Frontal cortex (tissue), 4 donors: ENCODE results near the gene EIF6. TPM values are rescaled to one million over a fixed set of nuclear protein-coding genes. Genes with fewer than 3 reads are reported as not detected.

ENCODE experiments used
- DNase-seq, 2 donors: peaks; one replicate each; pipeline ENCODE4 v3.0.0; 2012; ENCODE audit warnings: low spot score in 2 of 2
- FAIRE-seq: peaks from 2 replicates; lab custom pipeline; 2012; peaks lifted over from hg19 to GRCh38; lab: Jason Lieb, UNC
- total RNA-seq: library from RNA; depleted of rRNA; stranded (reverse); fragments of >200 nt; gene quantifications from one replicate; pipeline ENCODE4 v1.2.3, GENCODE V29; 2014
- donor health status: control.
- donor health status: control.
- donor health status: control.

The EIF6 gene
- total RNA-seq, 1 donor from 2014 or later = 71.7 TPM

- FAIRE-seq (no peak), DNase-seq (no peak)
Observed at GRCh38 chr20:35296101-35296554, 11.6 kb upstream of the EIF6 start.

GRCh38 chr20:35295674-35296073 is 11.1 kb upstream of the EIF6 start:
- DNase-seq = no peak
- no peak for FAIRE-seq

GRCh38 chr20:35295058-35295457 is 10.5 kb upstream of the EIF6 start:
- DNase-seq (no peak), FAIRE-seq (no peak)

GRCh38 chr20:35294293-35294685 is 9.7 kb upstream of the EIF6 start:
- FAIRE-seq = no peak

GRCh38 chr20:35293303-35294292 is 9.0 kb upstream of the EIF6 start:
- FAIRE-seq = no peak
- DNase-seq = no peak

More at GRCh38 chr20:35294293-35294685, 9.7 kb upstream of the EIF6 start:
- DNase-seq = no peak

- no peak for FAIRE-seq
- DNase-seq = no peak
Observed at GRCh38 chr20:35292504-35293285, 8.1 kb upstream of the EIF6 start.

- DNase-seq (no peak), FAIRE-seq (no peak)
Observed at GRCh38 chr20:35291654-35292503, 7.3 kb upstream of the EIF6 start, which contains the start of gene FAM83C. Gene FAM83C (minus strand): TSS chr20:35292425. CDS start chr20:35292304, 121 bp downstream.

GRCh38 chr20:35290887-35291417 is 6.4 kb upstream of the EIF6 start:
- FAIRE-seq = no peak
- DNase-seq = no peak

GRCh38 chr20:35290186-35290886 is 5.8 kb upstream of the EIF6 start:
- FAIRE-seq (no peak), DNase-seq (no peak)

- DNase-seq (no peak), FAIRE-seq (no peak)
Observed at GRCh38 chr20:35288325-35289060, 3.9 kb upstream of the EIF6 start.

GRCh38 chr20:35287509-35288324 is 3.1 kb upstream of the EIF6 start:
- no peak for FAIRE-seq
- no peak for DNase-seq

- FAIRE-seq (no peak), DNase-seq (no peak)
Observed at GRCh38 chr20:35286899-35287508, 2.4 kb upstream of the EIF6 start.

- FAIRE-seq (no peak), DNase-seq (no peak)
Observed at GRCh38 chr20:35286077-35286898, 1.7 kb upstream of the EIF6 start.

GRCh38 chr20:35285806-35286076 is 1.2 kb upstream of the EIF6 start:
- no peak for FAIRE-seq
- no peak for DNase-seq

- FAIRE-seq (no peak), DNase-seq (no peak)
Observed at GRCh38 chr20:35284992-35285805, 627 bp upstream of the EIF6 start.
